Colonic mucosa (tissue), 4 donors: ENCODE results near the gene DLEU7. TPM values are rescaled to one million over a fixed set of nuclear protein-coding genes. Genes with fewer than 3 reads are reported as not detected.

Experiments
- DNase-seq: peaks from one replicate; pipeline ENCODE4 v3.0.0-alpha.2; 2020
- H3K27ac ChIP-seq: fragments of 200-600 bp; one replicate; pipeline ENCODE4 v1.8.0; 2021
- H3K27me3 ChIP-seq: fragments of 200-600 bp; one replicate; pipeline ENCODE4 v1.8.0; 2021
- H3K36me3 ChIP-seq: fragments of 200-600 bp; one replicate; pipeline ENCODE4 v1.8.0; 2021
- H3K4me1 ChIP-seq: fragments of 200-600 bp; one replicate; pipeline ENCODE4 v1.8.0; 2021; ENCODE audit warnings: mild to moderate bottlenecking
- H3K4me3 ChIP-seq: fragments of 200-600 bp; one replicate; pipeline ENCODE4 v1.8.0; 2021
- H3K9ac ChIP-seq, 2 donors: one replicate each; pipeline ENCODE4 v1.7.0; 2013; ENCODE audit warnings: control low read depth in 2 of 2, low read depth in 2 of 2, low read length in 2 of 2
- H3K9me3 ChIP-seq: fragments of 200-600 bp; one replicate; pipeline ENCODE4 v1.8.0; 2021
- CTCF ChIP-seq: fragments of 200-600 bp; IDR thresholded peaks from one replicate; pipeline ENCODE4 v1.8.0; 2022; ENCODE audit warnings: antibody characterized with exemption, mild to moderate bottlenecking
- intact Hi-C: fragments of 100-400 bp; cut with DNase I; formaldehyde crosslinking; loops from one replicate; pipeline ENCODE4 v1.14.1; 2022
- total RNA-seq, 2 donors: library from RNA; stranded (reverse); fragmentation: NEBNext Ultra II Directional in 1 of 2; extraction: Animal tissue kit (Norgen Biotek cat#: 25700) in 1 of 2; gene quantifications; one replicate each; pipeline ENCODE4 v1.2.1, GENCODE V29; 2021
- donor health status: healthy.
- donor health status: DM: no; HTN: no; CAD: no.
- donor health status: DM: no; HTN: no; CAD: no.

The DLEU7 gene
- total RNA-seq, 2 donors from 2014 or later = 0.11 TPM; not detected in 1

DNA sequence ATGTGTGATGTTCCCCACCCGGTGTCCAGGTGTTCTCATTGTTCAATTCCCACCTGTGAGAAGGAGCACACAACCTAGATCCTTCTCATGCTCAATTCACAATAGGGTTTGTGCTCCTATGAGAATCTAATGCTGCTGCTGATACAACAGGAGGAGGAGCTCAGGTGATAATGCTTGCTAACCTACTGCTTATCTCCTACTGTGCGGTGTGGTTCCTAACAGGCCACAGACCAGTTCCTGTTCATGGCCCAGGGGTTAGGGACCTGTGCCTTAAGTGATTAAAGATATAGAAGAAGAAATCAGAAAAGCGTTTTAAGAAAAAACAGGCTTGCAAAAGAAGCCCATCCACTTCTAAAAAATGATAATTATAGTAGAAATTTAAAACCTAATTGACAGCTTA lies 17.5 kb downstream of the DLEU7 start:
- Histone ChIP-seq H3K36me3 (no peaks in the 10 kb centered on the region), H3K27me3 (no peaks in the 10 kb centered on the region), H3K9me3 (no peaks in the 10 kb centered on the region), H3K4me3 (no peak overlapping the region), H3K9ac (no peak overlapping the region), H3K4me1 (no peaks in the 10 kb centered on the region), H3K27ac (no peak overlapping the region)
- DNase-seq = no peak
- TF ChIP-seq CTCF = no peak
- intact Hi-C loops = no loop called here

DNA sequence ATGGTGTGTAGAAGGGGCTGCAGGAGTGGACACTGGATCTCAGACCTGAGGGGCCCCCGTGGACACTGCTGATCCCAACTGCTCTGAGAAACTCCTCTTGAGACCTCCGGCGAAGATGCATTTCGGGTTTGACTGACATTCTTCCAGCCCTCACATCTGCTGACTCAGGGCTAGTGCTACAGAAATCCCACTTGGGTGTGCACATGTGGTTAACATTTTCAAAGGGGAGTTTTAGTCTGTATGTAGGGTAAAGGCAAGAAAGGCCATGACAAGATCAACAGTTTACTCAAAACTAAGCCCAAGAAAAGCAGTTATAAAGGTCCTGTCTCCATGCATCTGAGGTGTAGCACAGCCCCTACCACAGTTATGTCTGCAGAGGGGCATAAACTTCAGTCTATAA lies 31.2 kb downstream of the DLEU7 start:
- Histone ChIP-seq H3K4me1 (no peaks in the 10 kb centered on the region), H3K36me3 (no peaks in the 10 kb centered on the region), H3K4me3 (no peak overlapping the region), H3K27ac (no peak overlapping the region), H3K9ac (no peak overlapping the region), H3K27me3 (no peaks in the 10 kb centered on the region), H3K9me3 (no peaks in the 10 kb centered on the region)
- DNase-seq = no peak
- intact Hi-C loops = no loop called here
- TF ChIP-seq CTCF = no peak

DNA sequence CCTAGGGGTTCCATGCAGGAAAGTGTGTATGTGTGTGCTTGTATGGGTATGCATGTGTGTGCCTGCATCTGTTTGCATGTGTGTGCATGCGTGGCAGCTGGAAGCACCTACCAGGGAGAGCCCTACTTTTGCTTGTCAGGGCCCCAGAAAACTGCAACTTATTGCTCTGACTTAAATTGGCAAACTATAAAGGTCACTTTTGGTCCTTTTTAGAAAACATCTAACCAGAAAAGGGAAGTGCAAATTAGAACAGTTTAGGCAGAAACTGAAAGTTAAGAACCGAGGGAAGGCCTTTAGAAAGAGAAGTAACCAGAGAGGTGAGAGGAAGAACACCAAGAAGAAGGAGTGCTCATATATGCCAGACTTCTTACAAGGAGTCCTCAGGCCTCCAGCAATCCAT lies 32.5 kb downstream of the DLEU7 start:
- Histone ChIP-seq H3K9ac (no peak overlapping the region), H3K4me3 (no peak overlapping the region), H3K9me3 (no peaks in the 10 kb centered on the region), H3K36me3 (no peaks in the 10 kb centered on the region), H3K27ac (no peak overlapping the region), H3K27me3 (no peaks in the 10 kb centered on the region), H3K4me1 (no peaks in the 10 kb centered on the region)
- intact Hi-C loops = no loop called here
- no peak for TF ChIP-seq CTCF
- DNase-seq = no peak

DNA sequence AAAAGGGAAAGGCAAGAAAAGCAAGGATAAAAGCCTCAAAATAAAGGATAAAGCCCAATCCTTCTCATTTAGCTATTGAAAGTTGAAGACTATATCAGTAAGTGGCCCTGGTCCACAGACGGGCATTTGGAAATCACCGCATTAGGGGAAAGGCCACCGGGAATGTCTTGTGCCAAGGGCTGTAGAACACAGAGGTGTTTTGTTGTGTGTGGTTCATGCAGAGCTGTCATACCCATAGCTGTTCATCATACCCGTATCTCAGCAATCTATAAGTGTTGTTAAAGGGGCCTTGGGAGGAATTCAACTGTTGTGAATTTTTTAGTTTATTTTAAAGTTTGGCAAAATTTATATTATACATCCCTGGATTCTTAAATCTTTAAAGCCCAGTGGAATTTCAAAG lies 33.0 kb downstream of the DLEU7 start:
- Histone ChIP-seq H3K4me3 (no peak overlapping the region), H3K9ac (no peak overlapping the region), H3K4me1 (no peaks in the 10 kb centered on the region), H3K36me3 (no peaks in the 10 kb centered on the region), H3K27ac (no peak overlapping the region), H3K27me3 (no peaks in the 10 kb centered on the region), H3K9me3 (no peaks in the 10 kb centered on the region)
- TF ChIP-seq CTCF = no peak
- intact Hi-C loops = no loop called here
- DNase-seq = no peak

DNA sequence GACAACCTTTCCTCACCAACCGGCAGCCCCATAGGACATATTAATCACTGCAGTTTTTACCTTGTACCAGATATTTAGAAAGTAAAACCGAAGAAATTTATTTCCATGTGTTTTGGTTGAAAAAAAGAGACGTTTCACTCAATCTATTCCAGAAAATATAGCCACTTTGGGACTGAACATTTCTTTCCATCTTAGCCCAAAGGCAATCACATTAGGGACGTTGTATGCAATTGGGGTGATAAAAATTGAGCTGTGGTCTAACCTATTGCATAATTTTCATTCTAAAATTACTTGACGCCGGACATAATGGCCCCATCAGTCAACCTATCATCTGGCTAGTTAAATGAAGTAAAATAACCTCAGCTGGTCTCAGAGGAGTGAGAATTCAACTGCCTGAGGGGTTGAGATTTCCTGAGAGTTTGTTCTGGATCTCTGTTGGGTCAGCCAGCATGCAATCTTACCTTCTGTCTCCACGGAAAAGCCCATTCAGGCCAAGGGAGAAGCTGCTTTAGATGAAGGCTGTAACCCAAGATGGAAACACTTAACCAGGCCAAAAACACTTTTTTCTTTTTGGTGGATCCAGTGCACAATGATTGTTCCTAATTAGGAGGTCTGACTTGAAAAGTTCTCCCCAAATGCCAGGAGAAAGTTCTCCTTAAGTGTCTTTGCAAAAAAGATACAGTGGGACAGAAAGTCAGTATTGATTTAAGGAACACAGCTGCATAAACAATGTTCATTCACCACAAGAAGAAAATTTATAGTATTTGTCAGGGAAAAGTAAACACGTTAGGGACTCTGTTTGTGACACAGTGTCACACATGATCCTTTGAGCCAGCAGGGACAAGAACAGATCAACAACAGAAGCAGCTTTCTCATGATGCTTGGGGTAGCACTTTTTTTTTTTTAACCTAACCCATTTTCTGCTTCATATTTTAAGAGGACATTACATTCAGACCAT lies 34.1 kb downstream of the DLEU7 start:
- intact Hi-C loops = loop anchor here (10.0 kb wide), 1 partner anchor 105 kb away; no protein-coding TSS in a partner anchor
- no peak for TF ChIP-seq CTCF
- Histone ChIP-seq H3K27me3 (no peaks in the 10 kb centered on the region), H3K9me3 (no peaks in the 10 kb centered on the region), H3K9ac (no peak overlapping the region), H3K27ac (no peak overlapping the region), H3K4me1 (no peaks in the 10 kb centered on the region), H3K4me3 (no peak overlapping the region), H3K36me3 (no peaks in the 10 kb centered on the region)
- no peak for DNase-seq
